ENCODE data around the gene MEOX2.
A peak's percentile ranks its signal among the peaks of the same experiment; 100 is the strongest.

The MEOX2 gene

DNA sequence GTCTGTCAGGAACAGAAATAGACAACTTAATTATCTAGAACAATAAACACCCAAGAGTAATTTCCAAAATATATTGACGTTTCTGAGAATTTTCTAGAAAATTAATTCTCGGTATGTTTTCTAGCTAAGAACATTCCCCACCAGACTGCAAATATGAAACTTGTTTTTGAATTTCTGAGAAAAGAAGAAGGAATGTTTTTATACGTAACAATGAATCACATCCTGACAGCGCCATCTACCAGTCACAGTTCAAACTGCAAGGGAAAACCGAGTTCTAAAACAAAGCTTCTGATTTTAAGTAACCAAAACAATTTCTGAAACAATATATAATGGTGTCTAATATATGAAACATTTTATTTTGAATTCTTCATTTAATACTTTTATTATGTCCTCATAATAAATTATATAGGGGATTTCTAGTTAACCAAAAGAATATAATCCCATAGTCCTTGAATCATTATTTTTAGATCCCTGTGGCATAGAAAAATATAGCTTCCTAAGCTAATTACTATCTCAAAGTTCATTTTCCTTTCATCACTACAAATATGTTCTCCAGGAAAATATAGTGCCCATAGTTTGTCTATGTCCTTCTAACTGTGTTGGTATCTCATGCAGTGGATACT lies 34.5 kb upstream of the MEOX2 start:
- Histone ChIP-seq H3K79me1 (replicated peaks; ENCODE audit: low read length, poor library complexity, severe bottlenecking) (no peaks in the 10 kb centered on the region), H3K27ac (ENCODE audit: low read length, poor library complexity, severe bottlenecking) (no peak overlapping the region), H2AK5ac (ENCODE audit: low read length, severe bottlenecking) (no peak overlapping the region), H3K23ac (ENCODE audit: low read length in 2 of 2) (no peak overlapping the region), H3K9ac (ENCODE audit: low read length) (peak overlapping the region; percentile 1), H3K9me3 (ENCODE audit: control insufficient read depth, low read length) (no peaks in the 10 kb centered on the region), H3K4me2 (ENCODE audit: low read length, poor library complexity, severe bottlenecking) (no peak overlapping the region), H2BK120ac (ENCODE audit: low read depth, low read length) (no peak overlapping the region), H3K4me3 (ENCODE audit: insufficient read depth in 1 of 2, low read depth in 1 of 2, low read length in 2 of 2) (no peak overlapping the region), H3K18ac (ENCODE audit: low read depth in 1 of 2, low read length in 2 of 2) (no peak overlapping the region), H4K91ac (ENCODE audit: low read length) (no peak overlapping the region), H3K4ac (ENCODE audit: low read depth in 1 of 2, low read length in 2 of 2) (no peak overlapping the region), H4K8ac (ENCODE audit: low read length) (no peak overlapping the region), H2BK5ac (ENCODE audit: low read depth, low read length, poor library complexity, severe bottlenecking) (no peak overlapping the region), H3K27me3 (ENCODE audit: control insufficient read depth in 1 of 2, insufficient read depth in 1 of 2, low read length in 2 of 2) (no peaks in the 10 kb centered on the region), H3K36me3 (ENCODE audit: control insufficient read depth in 1 of 2, insufficient read depth in 2 of 2, low read depth in 1 of 2, low read length in 2 of 2) (no peaks in the 10 kb centered on the region), H3K4me1 (ENCODE audit: control insufficient read depth, insufficient read depth, low read depth, low read length) (no peaks in the 10 kb centered on the region), H2BK12ac (ENCODE audit: low read length in 2 of 2) (no peak overlapping the region), H3K14ac (ENCODE audit: low read length in 2 of 2) (no peak overlapping the region), H2BK15ac (ENCODE audit: low read depth, poor library complexity, severe bottlenecking) (no peak overlapping the region), H2AFZ (ENCODE audit: low read depth, low read length) (no peak overlapping the region)
- WGBS = no CpG with 5 or more reads among the region's 5 CpGs
- DNase-seq = peak; percentile 45

DNA sequence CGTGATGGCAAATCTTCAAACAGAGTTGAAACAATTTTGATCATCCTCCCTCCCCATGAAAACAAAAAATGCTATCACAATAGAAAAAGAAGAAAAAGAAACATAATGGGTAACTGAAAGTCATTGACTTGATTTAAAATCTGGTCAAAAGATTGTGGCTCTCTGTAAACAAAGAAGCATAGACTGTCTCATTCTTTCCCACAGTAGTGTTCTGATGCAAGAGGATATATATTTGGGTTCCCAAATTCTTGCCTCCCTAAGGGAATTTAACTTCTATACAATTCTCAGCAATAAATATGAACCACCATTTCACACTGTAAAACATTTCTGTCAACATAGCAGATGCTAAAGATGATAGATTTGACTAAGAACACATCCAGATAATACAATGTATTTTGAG lies 32.8 kb upstream of the MEOX2 start:
- Histone ChIP-seq H3K4me2 (ENCODE audit: low read length, poor library complexity, severe bottlenecking) (no peak overlapping the region), H4K8ac (ENCODE audit: low read length) (no peak overlapping the region), H3K4me3 (ENCODE audit: insufficient read depth in 1 of 2, low read depth in 1 of 2, low read length in 2 of 2) (no peak overlapping the region), H3K36me3 (ENCODE audit: control insufficient read depth in 1 of 2, insufficient read depth in 2 of 2, low read depth in 1 of 2, low read length in 2 of 2) (no peaks in the 10 kb centered on the region), H3K79me1 (replicated peaks; ENCODE audit: low read length, poor library complexity, severe bottlenecking) (no peaks in the 10 kb centered on the region), H3K27me3 (ENCODE audit: control insufficient read depth in 1 of 2, insufficient read depth in 1 of 2, low read length in 2 of 2) (no peaks in the 10 kb centered on the region), H3K4ac (ENCODE audit: low read depth in 1 of 2, low read length in 2 of 2) (no peak overlapping the region), H3K9me3 (ENCODE audit: control insufficient read depth, low read length) (no peaks in the 10 kb centered on the region), H4K91ac (ENCODE audit: low read length) (no peak overlapping the region), H2BK15ac (ENCODE audit: low read depth, poor library complexity, severe bottlenecking) (no peak overlapping the region), H2AFZ (ENCODE audit: low read depth, low read length) (no peak overlapping the region), H3K18ac (ENCODE audit: low read depth in 1 of 2, low read length in 2 of 2) (no peak overlapping the region), H3K4me1 (ENCODE audit: control insufficient read depth, insufficient read depth, low read depth, low read length) (no peaks in the 10 kb centered on the region), H2BK12ac (ENCODE audit: low read length in 2 of 2) (no peak overlapping the region), H3K14ac (ENCODE audit: low read length in 2 of 2) (no peak overlapping the region), H3K23ac (ENCODE audit: low read length in 2 of 2) (no peak overlapping the region), H2BK5ac (ENCODE audit: low read depth, low read length, poor library complexity, severe bottlenecking) (no peak overlapping the region), H2AK5ac (ENCODE audit: low read length, severe bottlenecking) (no peak overlapping the region), H3K27ac (ENCODE audit: low read length, poor library complexity, severe bottlenecking) (no peak overlapping the region), H2BK120ac (ENCODE audit: low read depth, low read length) (no peak overlapping the region), H3K9ac (ENCODE audit: low read length) (no peak overlapping the region)
- no CpG with 5 or more reads among the region's 1 CpG for WGBS
- DNase-seq = peak; percentile 4

DNA sequence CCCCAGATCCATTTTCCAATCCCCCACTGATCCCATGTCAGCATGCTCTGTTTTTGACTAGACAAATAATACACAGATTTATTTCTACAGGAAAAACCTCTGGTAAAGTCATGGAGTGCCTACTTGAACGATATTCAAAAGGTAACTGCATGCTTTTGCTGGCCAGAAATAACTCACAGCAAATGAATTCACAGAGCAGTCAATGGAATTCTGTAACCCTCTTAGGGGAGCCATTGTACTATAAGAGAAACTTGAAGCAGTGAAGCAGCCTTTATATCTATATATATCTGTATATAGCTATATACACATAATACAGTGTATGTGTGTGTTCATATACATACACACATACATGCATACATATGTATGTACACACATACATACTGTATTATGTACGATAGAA lies 29.0 kb upstream of the MEOX2 start:
- WGBS = 89% methylated on average over 1 of the region's 2 CpGs
- H2AFZ ChIP-seq (ENCODE audit: low read depth, low read length) = no peak overlapping the region
- no peak overlapping the region for H2BK120ac ChIP-seq (ENCODE audit: low read depth, low read length)
- no peak overlapping the region for H3K4me2 ChIP-seq (ENCODE audit: low read length, poor library complexity, severe bottlenecking)
- H2BK15ac ChIP-seq (ENCODE audit: low read depth, poor library complexity, severe bottlenecking) = no peak overlapping the region
- no peak overlapping the region for H3K23ac ChIP-seq (ENCODE audit: low read length in 2 of 2)
- no peak overlapping the region for H2BK5ac ChIP-seq (ENCODE audit: low read depth, low read length, poor library complexity, severe bottlenecking)
- no peaks in the 10 kb centered on the region for H3K27me3 ChIP-seq (ENCODE audit: control insufficient read depth in 1 of 2, insufficient read depth in 1 of 2, low read length in 2 of 2)
- H2AK5ac ChIP-seq (ENCODE audit: low read length, severe bottlenecking) = no peak overlapping the region
- no peak overlapping the region for H3K27ac ChIP-seq (ENCODE audit: low read length, poor library complexity, severe bottlenecking)
- no peak overlapping the region for H3K18ac ChIP-seq (ENCODE audit: low read depth in 1 of 2, low read length in 2 of 2)
- H3K4me1 ChIP-seq (ENCODE audit: control insufficient read depth, insufficient read depth, low read depth, low read length) = no peaks in the 10 kb centered on the region
- no peak overlapping the region for H4K8ac ChIP-seq (ENCODE audit: low read length)
- H3K36me3 ChIP-seq (ENCODE audit: control insufficient read depth in 1 of 2, insufficient read depth in 2 of 2, low read depth in 1 of 2, low read length in 2 of 2) = no peaks in the 10 kb centered on the region
- no peak overlapping the region for H3K4me3 ChIP-seq (ENCODE audit: insufficient read depth in 1 of 2, low read depth in 1 of 2, low read length in 2 of 2)
- no peaks in the 10 kb centered on the region for H3K79me1 ChIP-seq (replicated peaks; ENCODE audit: low read length, poor library complexity, severe bottlenecking)
- no peak overlapping the region for H4K91ac ChIP-seq (ENCODE audit: low read length)
- no peaks in the 10 kb centered on the region for H3K9me3 ChIP-seq (ENCODE audit: control insufficient read depth, low read length)
- no peak overlapping the region for H3K14ac ChIP-seq (ENCODE audit: low read length in 2 of 2)
- no peak for DNase-seq
- no peak overlapping the region for H3K9ac ChIP-seq (ENCODE audit: low read length)
- no peak overlapping the region for H3K4ac ChIP-seq (ENCODE audit: low read depth in 1 of 2, low read length in 2 of 2)
- H2BK12ac ChIP-seq (ENCODE audit: low read length in 2 of 2) = no peak overlapping the region

DNA sequence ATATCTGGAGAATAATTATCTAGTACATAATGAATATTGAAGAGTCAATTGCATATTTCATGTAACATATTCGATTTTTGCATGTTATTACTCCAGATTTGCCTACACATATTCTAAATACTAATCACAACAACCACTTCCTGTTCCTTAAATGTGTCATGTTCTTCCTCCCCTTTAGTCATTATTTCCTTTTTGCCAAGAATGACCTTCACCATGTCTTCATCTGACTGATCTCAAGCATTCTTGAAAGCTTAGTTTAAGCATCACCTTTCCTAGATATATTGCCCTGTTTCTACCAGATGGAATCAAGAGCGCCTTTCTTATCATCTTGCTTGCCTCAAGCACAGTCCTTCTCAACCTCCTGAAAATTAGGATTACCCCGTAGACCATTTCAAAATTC lies 23.5 kb upstream of the MEOX2 start:
- Histone ChIP-seq H3K18ac (ENCODE audit: low read depth in 1 of 2, low read length in 2 of 2) (no peak overlapping the region), H2BK12ac (ENCODE audit: low read length in 2 of 2) (no peak overlapping the region), H3K36me3 (ENCODE audit: control insufficient read depth in 1 of 2, insufficient read depth in 2 of 2, low read depth in 1 of 2, low read length in 2 of 2) (no peaks in the 10 kb centered on the region), H3K14ac (ENCODE audit: low read length in 2 of 2) (no peak overlapping the region), H2BK120ac (ENCODE audit: low read depth, low read length) (no peak overlapping the region), H3K4me2 (ENCODE audit: low read length, poor library complexity, severe bottlenecking) (no peak overlapping the region), H3K23ac (ENCODE audit: low read length in 2 of 2) (no peak overlapping the region), H4K91ac (ENCODE audit: low read length) (no peak overlapping the region), H2BK15ac (ENCODE audit: low read depth, poor library complexity, severe bottlenecking) (no peak overlapping the region), H3K79me1 (replicated peaks; ENCODE audit: low read length, poor library complexity, severe bottlenecking) (no peaks in the 10 kb centered on the region), H3K27ac (ENCODE audit: low read length, poor library complexity, severe bottlenecking) (no peak overlapping the region), H3K4ac (ENCODE audit: low read depth in 1 of 2, low read length in 2 of 2) (no peak overlapping the region), H2AFZ (ENCODE audit: low read depth, low read length) (no peak overlapping the region), H4K8ac (ENCODE audit: low read length) (no peak overlapping the region), H2BK5ac (ENCODE audit: low read depth, low read length, poor library complexity, severe bottlenecking) (no peak overlapping the region), H3K4me1 (ENCODE audit: control insufficient read depth, insufficient read depth, low read depth, low read length) (no peaks in the 10 kb centered on the region), H3K4me3 (ENCODE audit: insufficient read depth in 1 of 2, low read depth in 1 of 2, low read length in 2 of 2) (no peak overlapping the region), H2AK5ac (ENCODE audit: low read length, severe bottlenecking) (no peak overlapping the region), H3K27me3 (ENCODE audit: control insufficient read depth in 1 of 2, insufficient read depth in 1 of 2, low read length in 2 of 2) (no peaks in the 10 kb centered on the region), H3K9me3 (ENCODE audit: control insufficient read depth, low read length) (no peaks in the 10 kb centered on the region), H3K9ac (ENCODE audit: low read length) (no peak overlapping the region)
- 82% methylated on average over 3 of the region's 3 CpGs for WGBS
- DNase-seq = no peak

Measured in mesenchymal stem cell (in vitro differentiated cells and primary cell).